HepG2 (cell line): Measurements from ENCODE around the gene ROM1. TPM values are rescaled to one million over a fixed set of nuclear protein-coding genes. Genes with fewer than 3 reads are reported as not detected.

Source experiments
- ATAC-seq: fragments of 200-7000 bp; cut with Tn5 transposase; 3 replicates; pipeline ENCODE4 v1.9.1; 2020; ENCODE audit warnings: mild to moderate bottlenecking, moderate library complexity
- BruUV-seq: library from RNA; stranded (reverse); fragments of 400-500 nt; replicated peaks from 2 replicates; lab custom pipeline; 2021; lab: Mats Ljungman, UMichigan
- CTCF ChIA-PET: fragments of 300-600 bp; formaldehyde crosslinking; extraction: SDS; loops from one replicate; lab custom pipeline; 2021; ENCODE audit warnings: low total read pairs, inconsistent platforms, low intra/inter-chr PET ratio; lab: Yijun Ruan, JAX
- POLR2A ChIA-PET: fragments of 350-600 bp; sonication (Branson Sonifier 250); formaldehyde crosslinking; loops from one replicate; lab custom pipeline; 2020; ENCODE audit warnings: antibody characterized with exemption, inconsistent platforms; lab: Yijun Ruan, JAX
- DNase-seq: peaks from one replicate; pipeline ENCODE4 v3.0.0-alpha.2; 2015; ENCODE audit warnings: low spot score
- FAIRE-seq: peaks from 3 replicates; lab custom pipeline; 2011; peaks lifted over from hg19 to GRCh38; lab: Jason Lieb, UNC
- H2AFZ ChIP-seq: one replicate; pipeline ENCODE4 v1.6.1; 2011; ENCODE audit warnings: low read length, inconsistent platforms
- H3K27ac ChIP-seq: fragments of 300-600 bp; 3 replicates; pipeline ENCODE4 v1.8.0; 2011; ENCODE audit warnings: mixed run types, mild to moderate bottlenecking, mixed read lengths, low read length, inconsistent platforms; ENCODE audit not compliant: insufficient read depth; ENCODE audit errors: extremely low read length
- H3K27me3 ChIP-seq, 2 experiments: fragments of 200-600 bp in 1 of 2; 2 replicates in 1 of 2; 3 replicates in 1 of 2; pipeline versions ENCODE4 v1.6.0 to v1.8.0; 2011; ENCODE audit warnings: low read length in 2 of 2, mild to moderate bottlenecking in 2 of 2, moderate library complexity in 2 of 2, inconsistent platforms in 1 of 2; ENCODE audit not compliant: insufficient read depth in 2 of 2, control insufficient read depth in 1 of 2
- H3K36me3 ChIP-seq, 2 experiments: fragments of 200-600 bp in 1 of 2; replicated peaks in 1 of 2; 2 replicates in 1 of 2; 3 replicates in 1 of 2; pipeline versions ENCODE4 v1.5.1 to v1.8.0; 2011; ENCODE audit warnings: low read length in 2 of 2, inconsistent platforms in 1 of 2; ENCODE audit not compliant: insufficient read depth in 2 of 2, control insufficient read depth in 1 of 2
- H3K4me1 ChIP-seq: 2 replicates; pipeline ENCODE4 v1.5.1; 2012; ENCODE audit warnings: low read length, inconsistent platforms; ENCODE audit not compliant: insufficient read depth
- H3K4me2 ChIP-seq: 2 replicates; pipeline ENCODE4 v1.6.0; 2011; ENCODE audit warnings: low read depth, low read length, inconsistent platforms
- H3K4me3 ChIP-seq, 3 experiments: fragments of 200-600 bp in 1 of 3; sonication (generic), shearing (Covaris generic) in 1 of 3; replicated peaks in 1 of 3; 2 replicates each; pipeline ENCODE4 v1.5.1; 2011 to 2016; ENCODE audit warnings: low read length in 3 of 3, inconsistent platforms in 2 of 3, low read depth in 2 of 3, mild to moderate bottlenecking in 2 of 3, control low read depth in 1 of 3, mixed read lengths in 1 of 3; ENCODE audit not compliant: insufficient read depth in 1 of 3
- H3K79me2 ChIP-seq: one replicate; pipeline ENCODE4 v1.6.1; 2011; ENCODE audit warnings: low read length, inconsistent platforms; ENCODE audit not compliant: insufficient read depth
- H3K9ac ChIP-seq: 2 replicates; pipeline ENCODE4 v1.6.0; 2011; ENCODE audit warnings: mild to moderate bottlenecking, low read depth, low read length, inconsistent platforms; ENCODE audit not compliant: insufficient read depth
- H3K9me3 ChIP-seq: 2 replicates; pipeline ENCODE4 v1.5.1; 2012; ENCODE audit warnings: mild to moderate bottlenecking, low read length
- H4K20me1 ChIP-seq: 2 replicates; pipeline ENCODE4 v1.6.0; 2011; ENCODE audit warnings: inconsistent platforms, mild to moderate bottlenecking, low read length, moderate library complexity; ENCODE audit not compliant: insufficient read depth
- CSRNP2 ChIP-seq: sonication (generic); formaldehyde crosslinking; conservative IDR thresholded peaks from 2 replicates; pipeline ENCODE4 v1.8.0; 2022; ENCODE audit warnings: low read depth, missing genetic modification reagents
- GATAD2A ChIP-seq: IDR thresholded peaks from 2 replicates; pipeline ENCODE4 v1.6.1; 2016
- IRX3 ChIP-seq: sonication (generic); formaldehyde crosslinking; IDR thresholded peaks from 2 replicates; pipeline ENCODE4 v1.8.1; 2023; ENCODE audit warnings: mild to moderate bottlenecking, low read depth, missing genetic modification reagents, borderline replicate concordance
- ISX ChIP-seq: sonication (generic); formaldehyde crosslinking; conservative IDR thresholded peaks from 2 replicates; pipeline ENCODE4 v1.5.0; 2020; ENCODE audit warnings: missing genetic modification reagents
- KAT8 ChIP-seq: IDR thresholded peaks from 2 replicates; pipeline ENCODE4 v1.6.1; 2016; ENCODE audit warnings: missing genetic modification reagents, missing compliant biosample characterization
- SIN3A ChIP-seq: IDR thresholded peaks from 2 replicates; pipeline ENCODE4 v1.6.1; 2011; ENCODE audit warnings: low read depth, mild to moderate bottlenecking, control low read depth, low read length, borderline replicate concordance
- THAP7 ChIP-seq: sonication (generic); formaldehyde crosslinking; IDR thresholded peaks from 2 replicates; pipeline ENCODE4 v1.8.1; 2023; ENCODE audit warnings: mild to moderate bottlenecking, missing genetic modification reagents
- THAP8 ChIP-seq: sonication (generic); formaldehyde crosslinking; IDR thresholded peaks from 2 replicates; pipeline ENCODE4 v1.5.1; 2020; ENCODE audit warnings: missing genetic modification reagents, mild to moderate bottlenecking, borderline replicate concordance
- ZFP36 ChIP-seq: fragments of 150-350 bp; IDR thresholded peaks from 2 replicates; pipeline ENCODE4 v1.6.1; 2018; ENCODE audit warnings: borderline replicate concordance, low read length, low read depth; ENCODE audit not compliant: partially characterized antibody
- ZNF317 ChIP-seq: sonication (generic); formaldehyde crosslinking; IDR thresholded peaks from 2 replicates; pipeline ENCODE4 v1.5.0; 2020; ENCODE audit warnings: mild to moderate bottlenecking, missing genetic modification reagents
- ZNF383 ChIP-seq: sonication (generic); formaldehyde crosslinking; IDR thresholded peaks from 2 replicates; pipeline ENCODE4 v1.4.0; 2020; ENCODE audit warnings: missing genetic modification reagents, mild to moderate bottlenecking, borderline replicate concordance
- ZNF530 ChIP-seq: sonication (generic); formaldehyde crosslinking; IDR thresholded peaks from 2 replicates; pipeline ENCODE4 v1.5.0; 2020; ENCODE audit warnings: low read depth, mild to moderate bottlenecking, missing genetic modification reagents
- ZNF646 ChIP-seq: sonication (generic); formaldehyde crosslinking; IDR thresholded peaks from 2 replicates; pipeline ENCODE4 v1.9.0; 2021; ENCODE audit warnings: mild to moderate bottlenecking, missing genetic modification reagents
- WGBS: methylation state at CpG from one replicate; pipeline ENCODE4 v1.1.6; 2017; ENCODE audit warnings: low lambda C conversion rate; 5-methylcytosine and 5-hydroxymethylcytosine counted together
- in situ Hi-C: cut with HindIII; loops from 2 replicates; pipeline ENCODE4 v1.10.0; 2017; ENCODE audit warnings: low pct_unique_long_range_greater_than_20kb; ENCODE audit not compliant: extremely low pct_ligation_motif_present
- intact Hi-C: fragments of 100-400 bp; cut with micrococcal nuclease; formaldehyde crosslinking; loops from one replicate; pipeline ENCODE4 v1.10.0; 2022; ENCODE audit not compliant: unreplicated experiment
- polyA plus RNA-seq, 8 experiments: library from polyadenylated mRNA; depleted of rRNA in 3 of 8; stranded (reverse) in 7 of 8; unstranded in 1 of 8; fragments of >200 nt; fragmentation: Illumina TruSeq in 4 of 8; extraction: Trizol in 4 of 8; gene quantifications; 2 replicates each; pipeline versions ENCODE4 v1.2.1 to v1.2.3, GENCODE V29; 2011 to 2016; ENCODE audit warnings: low read depth in 4 of 8, missing spikeins in 1 of 8, mixed read lengths in 1 of 8; ENCODE audit not compliant: insufficient read depth in 1 of 8
- total RNA-seq, 5 experiments: library from RNA; depleted of rRNA; stranded (reverse); fragments of >200 nt; fragmentation: Illumina TruSeq; extraction: Trizol; gene quantifications; 2 replicates each; pipeline ENCODE4 v1.2.3, GENCODE V29; 2016; ENCODE audit warnings: low read depth in 1 of 5

Gene ROM1
- total and polyA plus RNA-seq, 2 of the 13 experiments (the other 11 are each of a cell fraction or from before 2014, with no cell fraction given), result 1.2 to 2.4 TPM

GRCh38 chr11:62600367-62601121 lies 12.5 kb upstream of the ROM1 start:
- Histone ChIP-seq H3K4me1 (peaks cover 39% of the 10 kb centered on the region), H3K79me2 (peaks cover 33% of the 10 kb centered on the region), H3K9me3 (no peaks in the 10 kb centered on the region), H3K9ac (peak overlapping the region; percentile 99), H4K20me1 (no peaks in the 10 kb centered on the region), H3K36me3 (peaks cover 16 to 31% of the 10 kb centered on the region in 2 experiments; a peak in 4 of 5 replicates), H3K4me2 (peak overlapping the region; percentile 97), H3K27ac (peak overlapping the region; percentile 88), H3K4me3 (peak overlapping the region; percentile 91 to 94 (median 94)), H3K27me3 (no peaks in the 10 kb centered on the region; a peak in 1 of 5 replicates), H2AFZ (no peak overlapping the region)
- TF ChIP-seq SIN3A, result 0 out of 2 replicates have a peak, but pooled peaks have one; percentile 12
- TF ChIP-seq GATAD2A, result no peak
- TF ChIP-seq ZNF383, result 0 out of 2 replicates have a peak, but pooled peaks have one; percentile 19
- TF ChIP-seq CSRNP2 (CRISPR knock-in tag), result no peak
- TF ChIP-seq IRX3, result no peak
- no peak for TF ChIP-seq ZNF530 (CRISPR knock-in tag)
- 0 out of 2 replicates have a peak, but pooled peaks have one; percentile 1 for TF ChIP-seq ZNF646 (CRISPR knock-in tag)
- TF ChIP-seq ISX, result 0 out of 2 replicates have a peak, but pooled peaks have one; percentile 12
- no peak for TF ChIP-seq ZFP36
- no peak for TF ChIP-seq KAT8
- TF ChIP-seq ZNF317 (CRISPR knock-in tag), result 0 out of 2 replicates have a peak, but pooled peaks have one; percentile 39
- no peak for TF ChIP-seq THAP8
- TF ChIP-seq THAP7 (CRISPR knock-in tag), result no peak
- 2% methylated on average over 18 of the region's 26 CpGs for WGBS
- BruUV-seq, result no TSS peak
- in situ Hi-C loops (no loop called here), intact Hi-C loops (no loop called here)
- DNase-seq, result no peak
- no peak for FAIRE-seq
- ATAC-seq, result no peak; the same call in 2 of the 3 replicates
- CTCF ChIA-PET, result no interaction called here
- POLR2A ChIA-PET, result interaction anchor here (0.6 to 3.8 kb wide), 15 partner anchors 9 to 153 kb away, joined by 4 to 137 read pairs (median 7); partner anchors contain the start of genes AHNAK, B3GAT3, C11orf98 and CSKMT
